HEK293 (cell line): ENCODE measurements around the gene STX1B.

Source experiments
- BCL11A ChIP-seq: fragments of 450-650 bp; formaldehyde crosslinking; IDR thresholded peaks from 2 replicates; pipeline ENCODE4 v1.5.1; 2016; ENCODE audit warnings: low read depth, missing biosample characterization, missing genetic modification characterization
- GLIS1 ChIP-seq: fragments of 450-650 bp; formaldehyde crosslinking; IDR thresholded peaks from 2 replicates; pipeline ENCODE4 v1.5.1; 2016; ENCODE audit warnings: missing biosample characterization, missing genetic modification characterization
- KLF1 ChIP-seq: fragments of 450-650 bp; formaldehyde crosslinking; IDR thresholded peaks from 2 replicates; pipeline ENCODE4 v1.5.1; 2016; ENCODE audit warnings: missing biosample characterization, missing genetic modification characterization
- KLF9 ChIP-seq: fragments of 450-650 bp; formaldehyde crosslinking; IDR thresholded peaks from 2 replicates; pipeline ENCODE4 v1.5.1; 2016; ENCODE audit warnings: missing biosample characterization, missing genetic modification characterization, low read depth
- OVOL3 ChIP-seq: fragments of 450-650 bp; formaldehyde crosslinking; IDR thresholded peaks from 2 replicates; pipeline ENCODE4 v1.5.1; 2016; ENCODE audit warnings: missing biosample characterization, missing genetic modification characterization
- PATZ1 ChIP-seq: fragments of 450-650 bp; formaldehyde crosslinking; IDR thresholded peaks from 2 replicates; pipeline ENCODE4 v1.5.1; 2016; ENCODE audit warnings: missing biosample characterization, missing genetic modification characterization
- PRDM10 ChIP-seq: fragments of 450-650 bp; formaldehyde crosslinking; IDR thresholded peaks from 2 replicates; pipeline ENCODE4 v1.5.1; 2016; ENCODE audit warnings: missing biosample characterization, missing genetic modification characterization
- REPIN1 ChIP-seq: fragments of 450-650 bp; formaldehyde crosslinking; IDR thresholded peaks from 2 replicates; pipeline ENCODE4 v1.5.1; 2017; ENCODE audit warnings: missing biosample characterization, missing genetic modification characterization, low read depth
- YY2 ChIP-seq: fragments of 450-650 bp; formaldehyde crosslinking; IDR thresholded peaks from 2 replicates; pipeline ENCODE4 v1.5.1; 2016; ENCODE audit warnings: missing biosample characterization, missing genetic modification characterization
- ZBTB26 ChIP-seq: fragments of 450-650 bp; formaldehyde crosslinking; optimal IDR thresholded peaks from 2 replicates; pipeline ENCODE3; 2016; ENCODE audit warnings: missing biosample characterization, mild to moderate bottlenecking, missing genetic modification characterization
- ZBTB48 ChIP-seq: fragments of 450-650 bp; formaldehyde crosslinking; IDR thresholded peaks from 2 replicates; pipeline ENCODE4 v1.5.1; 2016; ENCODE audit warnings: missing biosample characterization, missing genetic modification characterization
- ZBTB8A ChIP-seq: fragments of 450-650 bp; formaldehyde crosslinking; IDR thresholded peaks from 2 replicates; pipeline ENCODE4 v1.5.1; 2016; ENCODE audit warnings: missing biosample characterization, missing genetic modification characterization
- ZNF146 ChIP-seq: fragments of 450-650 bp; formaldehyde crosslinking; IDR thresholded peaks from 2 replicates; pipeline ENCODE4 v1.5.1; 2016; ENCODE audit warnings: missing biosample characterization, missing genetic modification characterization
- ZNF155 ChIP-seq: fragments of 450-650 bp; formaldehyde crosslinking; IDR thresholded peaks from 2 replicates; pipeline ENCODE4 v1.5.1; 2016; ENCODE audit warnings: missing biosample characterization, missing genetic modification characterization
- ZNF169 ChIP-seq: fragments of 450-650 bp; formaldehyde crosslinking; IDR thresholded peaks from 2 replicates; pipeline ENCODE4 v1.5.1; 2016; ENCODE audit warnings: missing biosample characterization, missing genetic modification characterization
- ZNF184 ChIP-seq: fragments of 450-650 bp; IDR thresholded peaks from 2 replicates; pipeline ENCODE4 v1.5.1; 2018; ENCODE audit warnings: missing biosample characterization, mild to moderate bottlenecking, missing genetic modification characterization
- ZNF394 ChIP-seq: fragments of 450-650 bp; formaldehyde crosslinking; IDR thresholded peaks from 2 replicates; pipeline ENCODE4 v1.5.1; 2016; ENCODE audit warnings: missing biosample characterization, missing genetic modification characterization, mild to moderate bottlenecking, moderate library complexity, borderline replicate concordance
- ZNF398 ChIP-seq: fragments of 450-650 bp; formaldehyde crosslinking; IDR thresholded peaks from 2 replicates; pipeline ENCODE4 v1.5.1; 2017; ENCODE audit warnings: missing biosample characterization, missing genetic modification characterization
- ZNF776 ChIP-seq: fragments of 450-650 bp; formaldehyde crosslinking; IDR thresholded peaks from 2 replicates; pipeline ENCODE4 v1.5.0; 2017; ENCODE audit warnings: missing biosample characterization, missing genetic modification characterization, borderline replicate concordance
- TF ChIP-seq, protein P1 (sequence below): sonication (generic); formaldehyde crosslinking; IDR thresholded peaks from 2 replicates; pipeline ENCODE4 v1.8.1; 2022; ENCODE audit warnings: mild to moderate bottlenecking, moderate library complexity, missing genetic modification reagents
- TF ChIP-seq, protein P2 (sequence below): fragments of 450-650 bp; formaldehyde crosslinking; IDR thresholded peaks from 2 replicates; pipeline ENCODE4 v1.5.1; 2016; ENCODE audit warnings: missing biosample characterization, missing genetic modification characterization
- TF ChIP-seq, protein P3 (sequence below): fragments of 450-650 bp; formaldehyde crosslinking; IDR thresholded peaks from 2 replicates; pipeline ENCODE4 v1.5.1; 2016; ENCODE audit warnings: missing biosample characterization, missing genetic modification characterization
- TF ChIP-seq, protein P4 (sequence below): fragments of 450-650 bp; formaldehyde crosslinking; IDR thresholded peaks from 2 replicates; pipeline ENCODE4 v1.5.1; 2017; ENCODE audit warnings: missing biosample characterization, missing genetic modification characterization

The STX1B gene

DNA sequence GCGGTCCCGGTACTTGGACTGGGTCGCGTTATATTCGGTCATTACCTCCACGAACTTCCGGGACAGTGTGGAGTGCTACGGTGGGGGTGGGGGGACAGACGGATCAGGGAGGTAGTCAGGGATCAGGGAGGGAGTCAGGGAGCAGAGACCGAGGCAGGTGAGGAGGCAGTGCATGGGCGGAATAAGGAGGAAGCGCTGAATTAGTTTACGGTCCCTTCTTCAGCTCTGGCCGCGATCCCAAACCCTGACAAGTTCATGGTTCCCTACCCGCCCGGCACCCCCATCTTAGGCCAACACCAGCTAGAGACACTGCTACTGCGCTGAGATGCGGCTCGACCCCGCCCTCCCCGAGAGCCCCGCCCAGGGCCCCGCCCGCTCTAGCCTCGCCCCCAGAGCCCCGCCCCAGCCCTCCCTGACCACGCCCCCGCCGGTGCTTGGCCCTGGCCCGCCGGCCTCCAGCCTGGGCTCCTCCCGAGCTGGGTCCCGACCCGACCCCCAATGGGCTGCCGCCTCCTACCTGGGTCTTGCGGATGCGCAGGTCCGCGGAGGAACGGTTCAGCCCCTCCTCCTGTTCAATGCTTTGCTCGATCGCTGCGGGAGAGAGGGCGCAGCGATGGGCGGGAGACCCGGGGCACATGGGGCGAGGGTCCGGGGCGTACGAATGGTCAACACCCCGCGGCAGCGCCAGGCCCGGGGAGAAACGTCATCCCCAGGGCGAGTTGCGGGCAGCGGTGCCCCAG lies 13.3 kb downstream of the STX1B start (continued):
- TF ChIP-seq ZNF398 (tag by site-specific recombination), result peak; percentile 47
- no peak for TF ChIP-seq REPIN1 (tag by site-specific recombination)
- TF ChIP-seq OVOL3, result no peak
- TF ChIP-seq ZNF184 (tag by site-specific recombination), result no peak
- TF ChIP-seq, protein P1, sequence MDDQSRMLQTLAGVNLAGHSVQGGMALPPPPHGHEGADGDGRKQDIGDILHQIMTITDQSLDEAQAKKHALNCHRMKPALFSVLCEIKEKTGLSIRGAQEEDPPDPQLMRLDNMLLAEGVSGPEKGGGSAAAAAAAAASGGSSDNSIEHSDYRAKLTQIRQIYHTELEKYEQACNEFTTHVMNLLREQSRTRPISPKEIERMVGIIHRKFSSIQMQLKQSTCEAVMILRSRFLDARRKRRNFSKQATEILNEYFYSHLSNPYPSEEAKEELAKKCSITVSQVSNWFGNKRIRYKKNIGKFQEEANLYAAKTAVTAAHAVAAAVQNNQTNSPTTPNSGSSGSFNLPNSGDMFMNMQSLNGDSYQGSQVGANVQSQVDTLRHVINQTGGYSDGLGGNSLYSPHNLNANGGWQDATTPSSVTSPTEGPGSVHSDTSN, result 0 out of 2 replicates have a peak, but pooled peaks have one; percentile 25
- TF ChIP-seq ZNF776 (tag by site-specific recombination), result no peak
- peak; percentile 100 for TF ChIP-seq ZBTB48
- TF ChIP-seq ZNF394 (tag by site-specific recombination), result no peak
- TF ChIP-seq ZBTB26 (tag by site-specific recombination), result peak; percentile 16
- TF ChIP-seq KLF1 (tag by site-specific recombination), result peak; percentile 84
- TF ChIP-seq BCL11A, result no peak
- no peak for TF ChIP-seq ZNF155 (tag by site-specific recombination)
- TF ChIP-seq KLF9, result peak; percentile 95
- TF ChIP-seq, protein P2, sequence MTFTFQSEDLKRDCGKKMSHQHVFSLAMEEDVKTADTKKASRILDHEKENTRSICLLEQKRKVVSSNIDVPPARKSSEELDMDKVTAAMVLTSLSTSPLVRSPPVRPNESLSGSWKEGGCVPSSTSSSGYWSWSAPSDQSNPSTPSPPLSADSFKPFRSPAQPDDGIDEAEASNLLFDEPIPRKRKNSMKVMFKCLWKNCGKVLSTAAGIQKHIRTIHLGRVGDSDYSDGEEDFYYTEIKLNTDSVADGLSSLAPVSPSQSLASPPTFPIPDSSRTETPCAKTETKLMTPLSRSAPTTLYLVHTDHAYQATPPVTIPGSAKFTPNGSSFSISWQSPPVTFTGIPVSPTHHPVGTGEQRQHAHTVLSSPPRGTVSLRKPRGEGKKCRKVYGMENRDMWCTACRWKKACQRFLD (tag by site-specific recombination), result no peak
- TF ChIP-seq ZNF146 (tag by site-specific recombination), result peak; percentile 12; the same call in 1 of the 2 replicates
- TF ChIP-seq YY2 (tag by site-specific recombination), result 0 out of 2 replicates have a peak, but pooled peaks have one; percentile 49
- TF ChIP-seq, protein P3, sequence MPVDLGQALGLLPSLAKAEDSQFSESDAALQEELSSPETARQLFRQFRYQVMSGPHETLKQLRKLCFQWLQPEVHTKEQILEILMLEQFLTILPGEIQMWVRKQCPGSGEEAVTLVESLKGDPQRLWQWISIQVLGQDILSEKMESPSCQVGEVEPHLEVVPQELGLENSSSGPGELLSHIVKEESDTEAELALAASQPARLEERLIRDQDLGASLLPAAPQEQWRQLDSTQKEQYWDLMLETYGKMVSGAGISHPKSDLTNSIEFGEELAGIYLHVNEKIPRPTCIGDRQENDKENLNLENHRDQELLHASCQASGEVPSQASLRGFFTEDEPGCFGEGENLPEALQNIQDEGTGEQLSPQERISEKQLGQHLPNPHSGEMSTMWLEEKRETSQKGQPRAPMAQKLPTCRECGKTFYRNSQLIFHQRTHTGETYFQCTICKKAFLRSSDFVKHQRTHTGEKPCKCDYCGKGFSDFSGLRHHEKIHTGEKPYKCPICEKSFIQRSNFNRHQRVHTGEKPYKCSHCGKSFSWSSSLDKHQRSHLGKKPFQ (tag by site-specific recombination), result no peak
- TF ChIP-seq ZNF169 (tag by site-specific recombination), result no peak
- no peak for TF ChIP-seq ZBTB8A (tag by site-specific recombination)
- TF ChIP-seq, protein P4, sequence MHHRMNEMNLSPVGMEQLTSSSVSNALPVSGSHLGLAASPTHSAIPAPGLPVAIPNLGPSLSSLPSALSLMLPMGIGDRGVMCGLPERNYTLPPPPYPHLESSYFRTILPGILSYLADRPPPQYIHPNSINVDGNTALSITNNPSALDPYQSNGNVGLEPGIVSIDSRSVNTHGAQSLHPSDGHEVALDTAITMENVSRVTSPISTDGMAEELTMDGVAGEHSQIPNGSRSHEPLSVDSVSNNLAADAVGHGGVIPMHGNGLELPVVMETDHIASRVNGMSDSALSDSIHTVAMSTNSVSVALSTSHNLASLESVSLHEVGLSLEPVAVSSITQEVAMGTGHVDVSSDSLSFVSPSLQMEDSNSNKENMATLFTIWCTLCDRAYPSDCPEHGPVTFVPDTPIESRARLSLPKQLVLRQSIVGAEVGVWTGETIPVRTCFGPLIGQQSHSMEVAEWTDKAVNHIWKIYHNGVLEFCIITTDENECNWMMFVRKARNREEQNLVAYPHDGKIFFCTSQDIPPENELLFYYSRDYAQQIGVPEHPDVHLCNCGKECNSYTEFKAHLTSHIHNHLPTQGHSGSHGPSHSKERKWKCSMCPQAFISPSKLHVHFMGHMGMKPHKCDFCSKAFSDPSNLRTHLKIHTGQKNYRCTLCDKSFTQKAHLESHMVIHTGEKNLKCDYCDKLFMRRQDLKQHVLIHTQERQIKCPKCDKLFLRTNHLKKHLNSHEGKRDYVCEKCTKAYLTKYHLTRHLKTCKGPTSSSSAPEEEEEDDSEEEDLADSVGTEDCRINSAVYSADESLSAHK (tag by site-specific recombination), result no peak
- peak; percentile 96 for TF ChIP-seq PRDM10 (tag by site-specific recombination)
- TF ChIP-seq PATZ1, result peak; percentile 74
- TF ChIP-seq GLIS1 (tag by site-specific recombination), result peak; percentile 27; the same call in 1 of the 2 replicates
